ENCODE data around the gene PPIH.
A peak's percentile ranks its signal among the peaks of the same experiment; 100 is the strongest.

PPIH gene

GRCh38 chr1:42646056-42646455, 12.2 kb upstream of the PPIH start:
- ATAC-seq (ENCODE audit: insufficient read depth, low read depth) = no peak

DNA sequence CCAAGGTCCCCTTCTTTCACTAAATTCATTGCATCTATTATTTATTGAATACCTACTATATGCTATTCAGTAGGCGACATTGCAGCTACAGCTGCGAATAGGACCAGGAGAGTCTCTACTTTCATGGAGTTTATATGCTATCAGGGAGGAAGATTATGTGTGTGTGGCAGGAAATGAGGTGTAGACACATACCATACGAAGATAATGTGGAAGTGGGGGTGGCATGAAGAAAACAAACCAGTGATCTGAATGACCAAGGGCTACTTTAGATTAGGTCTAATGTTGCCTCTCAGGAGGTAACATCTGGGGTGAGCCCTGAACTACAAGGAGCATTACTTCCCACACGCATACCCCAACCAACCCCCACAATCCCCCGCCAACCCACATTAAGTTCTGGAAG, 1.0 kb upstream of the PPIH start:
- no peak for ATAC-seq (ENCODE audit: insufficient read depth, low read depth)
- peak overlapping the region; percentile 91 for H2AFZ ChIP-seq (ENCODE audit: low read depth, low read length)

More at GRCh38 chr1:42646056-42646455, 12.2 kb upstream of the PPIH start:
- Histone ChIP-seq H4K20me1 (ENCODE audit: insufficient read depth, low read length) (no peaks in the 10 kb centered on the region), H3K79me2 (ENCODE audit: insufficient read depth, low read length) (no peaks in the 10 kb centered on the region), H3K27me3 (ENCODE audit: insufficient read depth, low read length, poor library complexity) (peaks cover 18% of the 10 kb centered on the region), H3K4me1 (ENCODE audit: insufficient read depth, low read length) (no peaks in the 10 kb centered on the region), H3K9me3 (ENCODE audit: insufficient read depth, low read length, severe bottlenecking) (no peaks in the 10 kb centered on the region), H2AFZ (ENCODE audit: low read depth, low read length) (no peak overlapping the region), H3K4me2 (ENCODE audit: insufficient read depth, low read length) (no peak overlapping the region), H3K27ac (ENCODE audit: low read length) (no peak overlapping the region), H3K9ac (ENCODE audit: low read depth, low read length) (no peak overlapping the region), H3K36me3 (ENCODE audit: insufficient read depth, low read length) (no peaks in the 10 kb centered on the region), H3K4me3 (ENCODE audit: low read depth in 1 of 2, low read length in 2 of 2) (no peak overlapping the region)
- no peak for DNase-seq
- TF ChIP-seq, protein P1, sequence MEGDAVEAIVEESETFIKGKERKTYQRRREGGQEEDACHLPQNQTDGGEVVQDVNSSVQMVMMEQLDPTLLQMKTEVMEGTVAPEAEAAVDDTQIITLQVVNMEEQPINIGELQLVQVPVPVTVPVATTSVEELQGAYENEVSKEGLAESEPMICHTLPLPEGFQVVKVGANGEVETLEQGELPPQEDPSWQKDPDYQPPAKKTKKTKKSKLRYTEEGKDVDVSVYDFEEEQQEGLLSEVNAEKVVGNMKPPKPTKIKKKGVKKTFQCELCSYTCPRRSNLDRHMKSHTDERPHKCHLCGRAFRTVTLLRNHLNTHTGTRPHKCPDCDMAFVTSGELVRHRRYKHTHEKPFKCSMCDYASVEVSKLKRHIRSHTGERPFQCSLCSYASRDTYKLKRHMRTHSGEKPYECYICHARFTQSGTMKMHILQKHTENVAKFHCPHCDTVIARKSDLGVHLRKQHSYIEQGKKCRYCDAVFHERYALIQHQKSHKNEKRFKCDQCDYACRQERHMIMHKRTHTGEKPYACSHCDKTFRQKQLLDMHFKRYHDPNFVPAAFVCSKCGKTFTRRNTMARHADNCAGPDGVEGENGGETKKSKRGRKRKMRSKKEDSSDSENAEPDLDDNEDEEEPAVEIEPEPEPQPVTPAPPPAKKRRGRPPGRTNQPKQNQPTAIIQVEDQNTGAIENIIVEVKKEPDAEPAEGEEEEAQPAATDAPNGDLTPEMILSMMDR (IDR thresholded peaks at IDR 0.05; ENCODE audit: borderline replicate concordance, extremely low read depth, low read length, poor library complexity, severe bottlenecking) = no peak
- TF ChIP-seq EZH2 (IDR thresholded peaks at IDR 0.05; ENCODE audit: borderline replicate concordance, low read depth, low read length, severe bottlenecking) = no peak

DNA sequence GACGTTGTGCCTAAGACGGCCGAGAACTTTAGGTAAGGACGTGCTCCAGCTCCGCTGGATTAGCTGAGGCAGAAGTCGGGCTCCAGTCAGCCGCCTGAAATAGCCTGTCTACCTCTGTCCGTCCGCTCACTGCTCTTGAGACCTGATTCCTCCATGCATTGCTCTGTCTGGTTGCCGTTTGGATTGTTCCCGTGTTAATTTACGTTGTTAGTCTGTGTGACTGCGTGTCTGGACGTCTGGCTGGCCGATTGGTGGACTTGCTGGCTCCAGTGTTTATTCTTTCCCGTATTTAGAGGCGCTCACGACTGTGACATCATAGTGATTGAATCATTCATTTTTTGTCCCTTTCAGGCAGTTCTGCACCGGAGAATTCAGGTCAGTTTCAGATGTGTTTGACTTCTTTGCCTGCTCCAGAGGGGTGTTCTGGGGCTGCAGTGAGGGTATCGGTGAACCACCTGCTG, 684 bp downstream of the PPIH start:
- Histone ChIP-seq H3K9me3 (ENCODE audit: insufficient read depth, low read length, severe bottlenecking) (no peaks in the 10 kb centered on the region), H2AFZ (ENCODE audit: low read depth, low read length) (peak overlapping the region; percentile 91), H3K79me2 (ENCODE audit: insufficient read depth, low read length) (peaks cover 39% of the 10 kb centered on the region), H3K9ac (ENCODE audit: low read depth, low read length) (peak overlapping the region; percentile 69), H3K27me3 (ENCODE audit: insufficient read depth, low read length, poor library complexity) (no peaks in the 10 kb centered on the region), H3K27ac (ENCODE audit: low read length) (peak overlapping the region; percentile 79), H4K20me1 (ENCODE audit: insufficient read depth, low read length) (no peaks in the 10 kb centered on the region), H3K4me1 (ENCODE audit: insufficient read depth, low read length) (peaks cover 43% of the 10 kb centered on the region), H3K4me2 (ENCODE audit: insufficient read depth, low read length) (peak overlapping the region; percentile 87), H3K36me3 (ENCODE audit: insufficient read depth, low read length) (peaks cover 44% of the 10 kb centered on the region), H3K4me3 (ENCODE audit: low read depth in 1 of 2, low read length in 2 of 2) (peak overlapping the region; percentile 46 to 77; a peak in 3 of 4 replicates)
- DNase-seq = no peak
- no peak for ATAC-seq (ENCODE audit: insufficient read depth, low read depth)
- no peak for TF ChIP-seq EZH2 (IDR thresholded peaks at IDR 0.05; ENCODE audit: borderline replicate concordance, low read depth, low read length, severe bottlenecking)
- TF ChIP-seq, protein P1 (IDR thresholded peaks at IDR 0.05; ENCODE audit: borderline replicate concordance, extremely low read depth, low read length, poor library complexity, severe bottlenecking) = no peak

More for the DNA sequence above, 1.0 kb upstream of the PPIH start:
- no peak for TF ChIP-seq EZH2 (IDR thresholded peaks at IDR 0.05; ENCODE audit: borderline replicate concordance, low read depth, low read length, severe bottlenecking)
- TF ChIP-seq, protein P1 (IDR thresholded peaks at IDR 0.05; ENCODE audit: borderline replicate concordance, extremely low read depth, low read length, poor library complexity, severe bottlenecking) = no peak
- H3K4me3 ChIP-seq (ENCODE audit: low read depth in 1 of 2, low read length in 2 of 2) = peak overlapping the region in 1 of 2 experiments; percentile 77; a peak in 2 of 4 replicates
- H3K27ac ChIP-seq (ENCODE audit: low read length) = peak overlapping the region; percentile 78
- H4K20me1 ChIP-seq (ENCODE audit: insufficient read depth, low read length) = no peaks in the 10 kb centered on the region
- H3K9ac ChIP-seq (ENCODE audit: low read depth, low read length) = peak overlapping the region; percentile 69; the same call in 1 of the 2 replicates
- DNase-seq = no peak
- H3K4me1 ChIP-seq (ENCODE audit: insufficient read depth, low read length) = peaks cover 43% of the 10 kb centered on the region
- no peaks in the 10 kb centered on the region for H3K9me3 ChIP-seq (ENCODE audit: insufficient read depth, low read length, severe bottlenecking)
- H3K4me2 ChIP-seq (ENCODE audit: insufficient read depth, low read length) = peak overlapping the region; percentile 87
- H3K36me3 ChIP-seq (ENCODE audit: insufficient read depth, low read length) = peaks cover 30% of the 10 kb centered on the region
- H3K27me3 ChIP-seq (ENCODE audit: insufficient read depth, low read length, poor library complexity) = no peaks in the 10 kb centered on the region
- H3K79me2 ChIP-seq (ENCODE audit: insufficient read depth, low read length) = peaks cover 37% of the 10 kb centered on the region
